GM19324 (cell line): ENCODE results near the gene STRIT1.

ENCODE experiments used
- ATAC-seq: cut with Tn5 transposase; IDR thresholded peaks from one replicate; pipeline ENCODE4 v1.9.1; 2021; ENCODE audit warnings: mild to moderate bottlenecking, moderate library complexity; ENCODE audit not compliant: unreplicated experiment, low FRiP score

The STRIT1 gene

DNA sequence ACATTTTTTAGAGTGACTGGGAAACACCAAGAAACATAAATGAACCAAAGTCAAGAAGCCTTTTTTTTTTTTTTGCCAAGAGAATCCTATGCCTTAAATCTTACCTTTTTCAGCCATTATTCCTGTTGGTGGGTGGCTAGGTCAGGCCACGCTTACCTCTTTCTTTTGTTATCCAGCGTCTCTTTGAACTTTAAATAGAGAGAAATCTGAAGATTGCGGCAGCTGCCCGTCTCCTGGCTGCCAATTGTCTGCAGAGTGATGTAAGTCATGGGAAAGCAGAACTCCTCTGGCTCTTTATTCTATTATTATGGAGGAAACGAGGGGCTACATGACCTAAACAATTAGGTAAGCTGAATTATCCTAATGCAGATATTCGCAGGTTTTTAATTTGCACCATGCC lies at the start of gene STRIT1:
Gene STRIT1 (minus strand): TSS at position 168 of the 400 bp plus-strand sequence.
- ATAC-seq = no peak

DNA sequence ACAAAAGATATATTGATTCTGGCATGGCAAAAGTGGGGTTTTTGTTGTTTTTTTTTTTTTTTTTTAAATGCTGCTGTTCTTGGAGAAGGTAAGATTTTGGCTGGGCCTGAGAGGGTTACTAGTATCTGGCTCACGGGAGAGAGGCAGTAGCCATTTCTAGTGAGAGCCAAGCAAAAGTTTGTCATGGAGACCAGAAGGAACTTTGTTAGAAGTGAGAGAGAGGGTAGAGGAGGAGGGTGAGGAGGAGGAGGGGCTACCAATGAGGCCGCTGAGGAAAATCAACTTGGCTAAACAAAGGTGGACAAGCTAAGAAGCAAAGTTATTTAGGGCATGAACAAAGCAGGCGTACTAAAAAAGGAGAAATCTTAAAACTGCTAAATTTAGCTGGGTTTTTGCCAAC lies 48.9 kb upstream of the STRIT1 start:
- ATAC-seq = no peak

DNA sequence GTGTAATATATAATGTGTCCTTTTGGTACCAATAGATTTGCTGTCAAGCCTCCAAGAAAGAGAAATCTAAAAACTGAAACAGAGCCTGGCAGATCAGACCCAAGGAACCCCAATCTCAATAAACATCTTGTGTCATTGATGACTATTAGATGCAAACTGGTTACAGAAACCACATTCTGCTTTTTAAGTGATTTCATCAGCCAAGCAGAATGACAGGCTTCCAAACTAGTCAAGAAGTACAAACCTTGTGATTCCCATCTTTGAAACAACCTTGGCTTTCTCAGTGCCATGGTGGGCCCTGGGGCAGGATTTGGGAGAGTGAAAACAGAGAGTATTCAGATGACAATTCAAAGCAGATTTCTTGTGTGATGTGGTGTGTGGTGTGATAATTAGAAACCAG lies 45.6 kb upstream of the STRIT1 start:
- ATAC-seq = no peak

DNA sequence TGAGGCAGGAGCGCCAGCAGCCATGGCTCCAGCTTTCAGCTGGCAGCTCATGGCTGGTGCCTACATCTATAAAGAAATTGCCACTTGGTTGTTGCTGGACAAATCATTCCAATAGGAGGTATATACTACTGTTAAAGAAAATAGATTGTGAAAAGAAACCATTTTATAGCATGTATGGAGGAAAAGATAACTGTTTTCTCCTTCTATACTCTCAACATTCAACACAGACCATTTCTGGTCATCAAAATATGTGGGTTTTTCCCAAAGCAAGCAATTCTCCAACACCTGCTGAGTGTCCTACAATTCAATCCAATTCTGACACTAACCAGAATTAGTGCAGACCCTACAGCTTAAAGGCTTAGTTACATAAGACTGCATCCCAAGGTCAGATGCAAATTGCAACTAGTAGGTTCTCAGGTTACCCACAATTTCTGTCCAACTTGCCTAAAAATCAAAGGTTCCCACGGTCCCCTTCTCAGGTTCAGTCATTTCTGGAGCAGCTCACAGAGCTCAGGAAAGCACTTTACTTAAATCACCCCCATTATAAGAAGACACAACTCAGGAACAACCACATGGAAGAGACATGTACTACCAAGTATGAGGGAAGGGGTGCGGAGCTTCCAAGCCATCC lies 42.4 kb upstream of the STRIT1 start:
- no peak for ATAC-seq

DNA sequence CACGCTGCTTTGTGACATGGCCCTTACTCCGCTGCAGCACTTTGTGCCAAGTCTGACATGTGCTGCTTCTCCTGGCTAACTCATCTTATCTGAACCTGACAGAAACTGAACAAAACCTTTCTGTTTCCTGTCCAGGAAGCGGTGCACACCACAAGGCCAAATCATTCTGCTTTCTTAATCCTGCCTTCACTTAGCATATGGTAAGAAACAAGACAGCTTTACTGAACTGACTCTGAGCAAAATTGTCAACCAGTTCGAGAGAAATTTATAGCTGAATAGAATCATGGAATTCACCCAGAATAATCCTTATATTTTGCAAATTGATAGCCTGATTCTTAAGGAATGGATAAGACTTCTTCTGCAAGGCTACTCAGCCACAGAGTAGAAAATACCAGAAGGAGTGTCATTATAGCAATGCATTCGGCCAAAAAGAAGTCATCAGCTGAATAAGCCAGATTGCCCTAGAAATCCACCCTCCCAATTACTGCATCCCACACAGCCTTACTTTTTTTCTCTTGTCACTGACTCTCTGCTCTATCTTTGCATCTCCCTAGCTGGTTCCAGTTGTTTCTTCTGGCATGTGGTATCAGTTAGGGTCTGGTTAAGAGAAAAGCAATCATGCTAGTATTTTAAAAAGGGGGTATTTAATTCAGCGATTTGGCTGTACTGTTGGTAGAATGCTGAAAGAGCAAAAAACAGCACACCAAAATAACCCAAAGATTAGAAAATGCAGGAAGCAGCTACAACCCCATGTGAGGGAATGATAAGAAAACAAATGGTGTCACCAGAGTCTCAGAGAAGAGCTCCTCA lies 41.6 kb upstream of the STRIT1 start:
- ATAC-seq = peak; percentile 80

DNA sequence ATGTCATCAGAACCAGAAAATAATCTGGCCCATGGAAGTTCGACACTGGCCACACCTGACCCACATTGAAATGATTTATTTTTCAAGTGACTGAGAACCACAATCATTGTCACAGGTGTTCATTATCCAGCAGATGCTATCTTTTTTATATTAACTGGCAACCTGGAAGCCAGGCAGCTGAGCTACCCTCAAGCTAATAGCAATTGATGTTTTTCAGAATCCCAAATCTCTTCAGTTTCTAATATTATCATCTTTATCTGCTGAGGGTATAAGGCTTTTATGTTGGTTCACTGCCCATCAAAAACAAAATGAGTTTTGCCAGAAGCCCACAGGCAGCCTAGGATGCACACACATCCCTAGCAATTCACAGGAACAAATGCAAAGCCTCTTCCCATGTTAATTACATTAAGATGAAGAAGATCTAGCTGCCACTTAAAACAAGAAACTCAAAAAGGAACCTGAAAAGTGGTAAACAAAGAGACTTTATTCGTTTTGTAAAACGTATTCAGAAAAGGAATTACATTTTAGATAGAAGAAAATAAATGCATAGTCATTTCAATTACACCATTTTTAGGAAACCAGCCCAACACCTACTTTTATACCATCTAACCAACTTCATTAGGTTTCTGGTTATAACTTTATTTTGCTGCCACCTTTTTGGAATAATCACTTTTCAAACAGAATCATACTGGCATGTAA lies 40.9 kb upstream of the STRIT1 start:
- ATAC-seq = no peak

DNA sequence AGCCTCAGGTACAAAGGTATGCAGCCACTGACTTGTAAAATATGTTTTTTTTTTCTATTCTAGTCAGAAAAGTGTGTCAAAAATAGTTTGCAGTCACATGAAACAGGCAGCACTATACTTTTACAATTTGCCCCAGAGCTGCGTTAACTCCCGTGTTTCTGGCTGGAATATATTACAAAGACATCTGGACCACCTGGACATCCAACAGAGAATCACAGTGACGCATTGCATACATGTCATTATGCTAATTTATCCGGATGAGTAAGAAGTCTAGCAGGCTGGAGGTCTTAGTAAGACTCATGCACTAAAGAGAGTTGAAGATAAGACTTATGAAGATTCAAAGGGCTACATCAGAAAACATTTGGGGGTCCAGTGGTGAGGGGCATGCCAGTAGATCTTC lies 39.2 kb upstream of the STRIT1 start:
- ATAC-seq = no peak

DNA sequence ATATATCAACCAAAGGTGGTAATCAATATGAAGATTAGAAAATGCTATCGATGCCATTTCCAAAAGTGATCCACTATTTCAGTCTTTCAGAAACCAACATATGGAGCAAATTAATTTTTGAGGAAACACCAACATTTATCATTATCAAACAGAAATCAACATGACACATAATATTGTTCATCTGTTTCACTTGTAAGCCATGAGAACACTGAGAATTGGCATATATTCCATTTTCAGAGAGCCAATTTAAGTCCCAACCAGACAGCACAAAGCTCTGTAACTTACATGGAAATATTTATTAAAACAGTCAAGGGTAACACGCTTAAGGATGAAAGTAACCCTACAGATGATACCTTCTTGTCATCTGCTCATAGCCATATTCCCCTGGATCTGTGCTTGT lies 37.6 kb upstream of the STRIT1 start:
- no peak for ATAC-seq

DNA sequence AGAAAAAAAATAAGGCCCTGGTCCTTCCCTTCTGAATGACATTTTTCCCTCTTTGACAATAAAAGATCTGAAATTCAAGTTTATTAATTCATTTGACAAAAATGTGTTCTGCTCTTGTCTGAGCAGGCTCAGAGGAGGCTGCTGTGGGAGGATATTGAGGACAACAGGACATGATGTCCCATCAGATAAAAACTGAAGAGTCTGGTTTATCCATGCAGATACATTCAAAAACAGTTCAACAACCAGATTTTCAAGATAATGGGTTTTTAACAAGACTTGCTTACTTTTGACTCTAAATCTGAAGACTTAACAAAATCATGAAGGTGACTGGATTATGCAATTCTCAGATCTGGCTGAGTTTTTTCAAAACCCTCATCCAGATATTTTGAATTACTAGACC lies 36.9 kb upstream of the STRIT1 start:
- ATAC-seq = no peak

DNA sequence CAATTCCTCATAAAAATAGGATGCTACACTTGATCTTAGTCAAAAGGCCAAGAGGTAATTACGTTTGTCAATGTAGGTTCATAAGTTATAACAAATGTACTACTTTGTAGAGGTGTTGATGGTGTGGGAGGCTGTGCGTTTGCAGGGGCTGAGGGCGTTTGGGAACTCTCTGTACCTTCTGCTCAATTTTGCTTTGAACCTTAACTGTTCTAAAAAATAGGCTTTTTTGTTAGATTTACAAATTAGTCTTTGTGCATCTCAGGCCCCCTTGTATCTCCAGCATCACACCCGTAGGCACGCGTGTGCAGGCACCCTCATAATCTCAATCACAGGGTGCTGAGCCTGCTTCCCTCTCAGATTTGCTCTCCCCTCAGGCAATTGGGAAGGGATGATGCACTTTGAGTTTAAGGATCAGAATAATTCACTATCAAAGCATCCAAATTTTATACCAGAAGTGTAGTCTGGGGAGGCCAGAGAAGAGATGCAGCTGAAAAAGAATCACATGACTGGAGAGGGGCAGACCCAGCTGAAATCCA lies 36.1 kb upstream of the STRIT1 start:
- ATAC-seq = no peak

DNA sequence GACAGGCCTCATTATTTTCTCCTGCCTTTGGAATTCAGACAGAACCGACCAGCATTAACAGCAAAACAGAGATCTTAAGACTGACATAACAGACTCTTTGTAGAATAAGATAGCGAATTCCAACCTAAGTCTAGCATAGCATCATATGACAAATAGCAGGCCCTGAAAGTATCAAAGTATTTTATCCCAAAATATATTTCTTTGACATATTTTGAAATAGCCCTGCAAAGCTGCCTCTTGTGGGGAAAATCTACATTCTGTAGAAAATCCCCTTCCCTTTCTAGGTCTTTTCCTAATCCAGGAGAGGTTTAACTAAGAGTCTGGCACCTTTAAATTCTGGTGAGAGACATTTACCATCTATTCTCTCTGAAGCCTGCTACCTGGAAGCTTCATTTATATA lies 34.4 kb upstream of the STRIT1 start:
- no peak for ATAC-seq

DNA sequence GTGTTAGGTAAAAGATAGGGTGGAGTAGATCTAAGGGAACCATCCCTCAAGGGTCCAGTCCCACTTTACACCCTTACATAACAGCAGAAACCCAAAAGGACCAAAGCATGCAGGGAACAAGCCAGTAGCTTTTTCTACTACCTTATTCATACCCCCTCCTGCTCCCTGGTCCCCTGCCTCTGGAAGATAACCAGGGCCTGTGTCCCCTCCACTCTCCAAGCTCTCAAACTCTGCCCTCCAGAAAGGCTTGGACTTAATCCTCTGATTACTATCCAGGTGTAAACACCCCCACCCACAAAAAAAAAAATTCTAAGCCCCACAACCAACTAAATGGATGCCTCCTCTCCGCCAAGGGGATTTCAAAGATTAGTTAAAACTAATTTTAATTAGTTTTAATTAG lies 33.9 kb upstream of the STRIT1 start:
- ATAC-seq = no peak

DNA sequence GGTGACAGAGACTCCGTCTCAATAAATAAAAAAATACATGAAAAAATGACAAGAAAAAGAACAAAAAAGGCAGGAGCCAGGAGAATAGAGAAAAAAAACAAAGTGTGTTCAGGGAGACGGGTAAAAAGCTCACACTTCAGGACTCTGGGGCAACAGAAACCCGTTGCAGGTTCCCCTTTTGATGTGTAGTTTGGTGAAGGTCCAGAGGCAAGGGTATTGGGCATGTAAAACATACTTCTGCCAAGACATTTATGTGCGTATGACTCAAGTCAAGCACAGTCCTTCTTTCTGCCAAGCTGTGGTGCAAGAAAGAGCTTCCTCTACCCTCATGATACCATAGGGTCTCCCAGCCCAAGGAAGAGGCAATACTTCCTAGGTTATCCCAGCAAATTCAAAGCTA lies 33.4 kb upstream of the STRIT1 start:
- ATAC-seq = no peak

DNA sequence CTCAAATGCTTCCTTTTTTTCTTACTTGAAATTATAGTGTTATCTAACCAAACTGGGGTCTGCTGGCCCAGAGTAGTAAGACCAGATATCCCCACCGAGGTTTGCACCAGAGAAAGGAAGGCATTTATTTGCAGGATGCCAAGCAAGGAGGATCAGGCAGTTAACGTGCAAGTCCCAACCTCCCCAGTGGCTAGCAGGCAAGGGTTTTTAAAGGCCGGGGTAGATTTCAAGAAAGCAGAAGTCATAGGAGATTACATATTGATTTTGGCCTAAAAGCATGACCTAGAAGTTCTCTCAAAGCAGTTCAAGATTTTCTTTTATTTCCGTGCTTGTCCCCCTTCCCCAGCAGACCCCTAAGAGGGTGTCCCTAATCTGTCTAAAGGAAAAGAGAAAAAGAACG lies 32.8 kb upstream of the STRIT1 start:
- no peak for ATAC-seq

DNA sequence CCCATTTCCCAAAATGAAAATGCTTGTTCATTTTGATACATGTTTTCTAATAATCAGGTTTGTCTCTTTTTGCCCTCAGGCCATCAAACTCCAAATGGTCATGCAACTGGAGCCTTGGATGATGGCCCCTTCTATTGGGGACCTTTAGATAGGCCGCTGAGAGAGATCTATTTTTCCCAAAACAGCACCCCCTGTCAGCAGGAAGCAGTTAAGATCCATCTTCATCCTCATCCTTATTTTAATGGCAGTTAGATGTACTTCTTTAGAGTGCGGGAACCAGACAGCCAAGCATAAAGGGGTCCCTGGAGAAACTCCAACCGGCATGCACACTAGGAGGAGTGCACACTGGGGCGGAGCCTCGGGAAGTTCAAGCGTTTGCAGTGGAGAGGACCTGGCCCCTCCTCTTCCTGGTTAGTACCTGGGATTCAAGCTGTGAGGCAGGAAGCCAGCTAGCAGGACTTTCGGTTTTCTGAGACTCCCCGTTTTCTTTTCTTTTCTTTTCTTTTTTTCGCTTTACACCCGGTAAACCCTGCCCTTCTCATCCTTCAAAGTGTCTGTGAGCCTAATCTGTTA lies 31.9 kb upstream of the STRIT1 start:
- ATAC-seq = no peak

DNA sequence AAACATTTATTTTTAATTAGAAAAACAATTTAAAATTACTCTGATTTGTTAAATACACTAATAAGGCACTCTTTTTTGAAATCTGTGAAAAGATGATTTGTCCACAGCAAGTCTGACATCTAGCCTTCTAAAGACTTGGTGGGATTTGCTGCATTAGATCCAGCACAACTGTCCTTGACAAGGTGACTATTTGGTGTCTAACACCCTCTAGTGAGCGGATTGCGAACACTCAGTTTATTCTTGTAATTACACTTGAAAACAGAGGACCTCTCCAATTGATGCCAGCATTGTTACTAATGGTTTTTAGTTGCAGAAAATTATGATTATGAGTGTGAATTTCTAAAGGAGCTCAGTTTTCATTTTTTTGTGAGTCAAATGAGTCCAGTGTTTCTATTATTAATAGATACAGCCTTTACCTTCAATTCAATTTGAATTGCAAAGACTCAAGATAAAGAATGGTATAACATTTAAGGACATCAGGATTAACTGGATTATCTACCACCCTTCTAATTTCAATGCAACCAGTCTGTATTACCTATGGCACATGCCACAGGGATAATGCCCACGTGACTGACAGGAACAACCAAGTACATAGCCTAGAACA lies 29.7 kb upstream of the STRIT1 start:
- ATAC-seq = no peak

DNA sequence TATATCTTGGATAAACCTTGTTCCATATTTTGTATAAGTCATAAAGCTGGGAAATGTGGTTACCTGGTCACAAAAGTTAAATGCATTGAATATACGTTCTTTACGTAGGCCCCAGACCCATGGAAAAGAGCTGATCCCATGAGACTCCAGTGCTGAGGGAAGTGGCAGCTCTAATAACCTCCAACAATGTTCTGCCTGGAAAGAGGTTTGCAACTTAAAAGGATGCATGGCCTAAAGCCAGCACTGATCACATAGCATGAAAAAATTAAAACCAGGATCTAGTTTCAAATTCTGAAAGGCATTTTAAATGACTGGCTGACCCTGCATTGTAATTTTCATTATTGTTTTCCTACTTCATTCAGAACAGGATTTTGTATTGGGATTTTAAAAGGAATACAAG lies 27.9 kb upstream of the STRIT1 start:
- no peak for ATAC-seq

DNA sequence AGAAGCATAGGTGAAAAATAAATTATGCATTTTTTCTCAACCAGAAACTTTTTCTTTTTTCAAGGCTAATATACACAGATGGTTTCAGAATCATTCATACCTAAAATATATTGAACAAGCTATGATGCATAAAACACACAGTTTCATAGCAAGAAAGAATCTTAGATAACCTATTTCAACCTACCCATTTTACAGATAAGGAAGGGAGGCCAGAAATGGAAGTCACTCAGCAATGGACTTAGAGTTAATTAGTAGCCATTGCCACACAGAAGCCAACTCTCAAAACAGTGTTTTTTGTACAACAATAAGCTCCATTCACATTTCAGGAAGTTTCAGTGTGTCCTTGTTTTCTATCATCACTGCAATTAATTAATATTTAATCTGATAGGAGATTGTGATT lies 27.5 kb upstream of the STRIT1 start:
- no peak for ATAC-seq

DNA sequence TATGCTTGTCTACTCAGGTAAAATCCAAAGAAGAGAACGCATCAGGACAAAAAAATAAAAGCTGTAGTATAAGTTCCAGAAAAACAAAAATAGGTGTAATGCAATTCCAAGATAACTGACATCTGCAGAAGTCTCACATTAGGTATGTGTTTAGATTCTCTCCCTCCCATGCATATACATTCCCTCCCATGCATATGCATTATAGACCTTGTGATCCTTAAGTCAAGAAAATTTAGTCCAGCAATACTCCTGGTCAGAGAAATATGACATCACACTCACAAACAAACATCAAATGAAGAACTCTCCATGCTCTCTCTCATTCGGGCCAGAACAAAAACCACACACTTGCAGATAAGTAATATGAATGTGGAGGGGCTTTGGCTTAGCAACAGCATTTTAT lies 25.3 kb upstream of the STRIT1 start:
- no peak for ATAC-seq

DNA sequence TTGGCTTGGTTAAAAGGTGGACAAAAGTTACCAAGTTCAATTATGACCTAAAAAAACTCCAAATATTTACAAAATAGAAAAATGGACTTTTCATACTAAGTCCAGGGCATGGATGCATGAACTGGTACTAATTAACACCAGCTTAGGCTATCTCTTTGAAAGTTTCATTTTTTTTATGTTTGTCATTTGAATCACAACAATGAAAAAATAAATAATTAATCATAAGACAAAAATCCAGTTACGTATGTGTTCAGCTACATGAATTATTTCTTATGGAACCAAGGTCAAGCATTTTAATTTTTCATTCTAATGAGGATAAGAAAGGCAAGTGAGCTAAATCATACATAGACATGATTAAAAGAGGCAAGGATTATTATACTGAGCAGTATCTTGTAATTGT lies 23.7 kb upstream of the STRIT1 start:
- ATAC-seq = no peak

DNA sequence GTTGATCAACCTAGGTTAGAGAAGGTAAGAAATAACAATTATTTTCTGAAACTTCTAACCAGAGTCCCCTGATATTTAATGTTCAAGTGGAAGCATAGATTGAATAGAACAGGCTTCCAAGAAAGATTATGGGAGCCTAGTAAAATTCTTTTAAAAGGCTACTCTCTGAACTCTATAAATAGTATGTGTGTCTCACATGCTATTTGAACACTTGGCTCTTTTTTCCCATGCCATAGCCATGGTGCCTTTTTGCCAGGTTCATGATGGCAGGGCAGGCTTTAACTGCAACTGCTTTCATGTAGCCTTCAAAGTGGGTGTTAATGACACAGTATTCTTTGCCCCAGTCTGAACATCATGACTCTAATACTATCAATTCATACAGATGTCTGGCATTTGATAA lies 22.9 kb upstream of the STRIT1 start:
- ATAC-seq = no peak
